ENCODE measurements around the gene NLRP13. TPM values are rescaled to one million over a fixed set of nuclear protein-coding genes. Genes with fewer than 3 reads are reported as not detected.
A peak's percentile ranks its signal among the peaks of the same experiment; 100 is the strongest.
"Not testable (repeated sequence)": the region's sequence is repeated elsewhere in the genome, so short reads cannot be mapped to it uniquely, and the experiment has no call there.

NLRP13 gene
- total RNA-seq: not detected

- ATAC-seq (no peak), DNase-seq (ENCODE audit: low spot score) (no peak)
Observed at GRCh38 chr19:55931936-55932386, at the start of gene NLRP13. Gene NLRP13 (minus strand): TSS chr19:55932336. CDS start chr19:55932311, 25 bp downstream.

GRCh38 chr19:55980415-55980814 lies 48.3 kb upstream of the NLRP13 start:
- DNase-seq (ENCODE audit: low spot score) (no peak), ATAC-seq (no peak)

- DNase-seq (ENCODE audit: low spot score) (no peak), ATAC-seq (no peak)
Observed at GRCh38 chr19:55973982-55974381, 41.8 kb upstream of the NLRP13 start.

- no peak for DNase-seq (ENCODE audit: low spot score)
- no peak for ATAC-seq
Observed at GRCh38 chr19:55962186-55962585, 30.1 kb upstream of the NLRP13 start.

GRCh38 chr19:55959996-55960675 lies 28.0 kb upstream of the NLRP13 start:
- DNase-seq (ENCODE audit: low spot score) (no peak), ATAC-seq (no peak)

GRCh38 chr19:55958356-55958755 lies 26.2 kb upstream of the NLRP13 start:
- no peak for DNase-seq (ENCODE audit: low spot score)

GRCh38 chr19:55956431-55956830 lies 24.3 kb upstream of the NLRP13 start:
- DNase-seq (ENCODE audit: low spot score) (no peak), ATAC-seq (no peak)

More at GRCh38 chr19:55958356-55958755, 26.2 kb upstream of the NLRP13 start:
- ATAC-seq: no peak

GRCh38 chr19:55950566-55950965 lies 18.4 kb upstream of the NLRP13 start:
- ATAC-seq; DNase-seq (ENCODE audit: low spot score): not testable (repeated sequence)

GRCh38 chr19:55947532-55947931 lies 15.4 kb upstream of the NLRP13 start, which contains the start of gene NLRP8:
Gene NLRP8 (plus strand): TSS chr19:55947832.
- DNase-seq (ENCODE audit: low spot score) (no peak), ATAC-seq (no peak)

GRCh38 chr19:55940306-55940705 lies 8.2 kb upstream of the NLRP13 start:
- no peak for ATAC-seq
- DNase-seq (ENCODE audit: low spot score): no peak

GRCh38 chr19:55939206-55939605 lies 7.1 kb upstream of the NLRP13 start:
- DNase-seq (ENCODE audit: low spot score): no peak
- no peak for ATAC-seq

GRCh38 chr19:55935206-55935605 lies 3.1 kb upstream of the NLRP13 start:
- ATAC-seq (no peak), DNase-seq (ENCODE audit: low spot score) (no peak)

- DNase-seq (ENCODE audit: low spot score) (no peak), ATAC-seq (no peak)
Observed at GRCh38 chr19:55930996-55931515, 1.1 kb downstream of the NLRP13 start.

GRCh38 chr19:55929258-55929657 lies 2.9 kb downstream of the NLRP13 start:
- not testable (repeated sequence) for DNase-seq (ENCODE audit: low spot score); ATAC-seq

- no peak for ATAC-seq
Observed at GRCh38 chr19:55927991-55928390, 4.1 kb downstream of the NLRP13 start.

GRCh38 chr19:55923556-55923955 lies 8.6 kb downstream of the NLRP13 start:
- DNase-seq (ENCODE audit: low spot score) (no peak), ATAC-seq (no peak)

More at GRCh38 chr19:55927991-55928390, 4.1 kb downstream of the NLRP13 start:
- DNase-seq (ENCODE audit: low spot score): no peak

- ATAC-seq (no peak), DNase-seq (ENCODE audit: low spot score) (no peak)
Observed at GRCh38 chr19:55913643-55914268, 18.4 kb downstream of the NLRP13 start.

GRCh38 chr19:55912916-55913315 lies 19.2 kb downstream of the NLRP13 start:
- ATAC-seq (no peak), DNase-seq (ENCODE audit: low spot score) (no peak)

- DNase-seq (ENCODE audit: low spot score): peak; percentile 4
Observed at GRCh38 chr19:55909801-55910200, 22.3 kb downstream of the NLRP13 start.

GRCh38 chr19:55907746-55908145 lies 24.4 kb downstream of the NLRP13 start:
- ATAC-seq: no peak

More at GRCh38 chr19:55909801-55910200, 22.3 kb downstream of the NLRP13 start:
- ATAC-seq: no peak

GRCh38 chr19:55907286-55907685 lies 24.9 kb downstream of the NLRP13 start:
- ATAC-seq (no peak), DNase-seq (ENCODE audit: low spot score) (no peak)

More at GRCh38 chr19:55907746-55908145, 24.4 kb downstream of the NLRP13 start:
- no peak for DNase-seq (ENCODE audit: low spot score)

Data from left lobe of liver (tissue), 2 donors.